SK-N-SH (cell line): ENCODE results near the gene MEOX1. TPM values are rescaled to one million over a fixed set of nuclear protein-coding genes. Genes with fewer than 3 reads are reported as not detected.

Source experiments
- CTCF ChIA-PET: fragments of 300-600, 350-600 bp; formaldehyde crosslinking; extraction: SDS; loops from one replicate; lab custom pipeline; 2021; lab: Yijun Ruan, JAX
- POLR2A ChIA-PET: fragments of 350-600 bp; sonication (Branson Sonifier 250); formaldehyde crosslinking; extraction: SDS; loops from one replicate; lab custom pipeline; 2020; ENCODE audit warnings: antibody characterized with exemption, inconsistent platforms; lab: Yijun Ruan, JAX
- DNase-seq: peaks from one replicate; pipeline ENCODE4 v3.0.0; 2012
- H2AFZ ChIP-seq: fragments of 200-600 bp; sonication (generic); 2 replicates; pipeline ENCODE4 v1.8.1; 2016; ENCODE audit warnings: antibody characterized with exemption, mild to moderate bottlenecking, low read depth
- H3F3A ChIP-seq: fragments of 200-600 bp; sonication (generic); replicated peaks from 2 replicates; pipeline ENCODE3; 2016; ENCODE audit warnings: antibody characterized with exemption, mild to moderate bottlenecking; ENCODE audit not compliant: insufficient read depth
- H3K27ac ChIP-seq, 2 experiments: fragments of 200-500 bp in 1 of 2; fragments of 200-600 bp in 1 of 2; sonication (Bioruptor generic) in 1 of 2; sonication (generic), shearing (Covaris generic) in 1 of 2; 2 replicates each; pipeline versions ENCODE4 v1.5.1 to v1.6.1; 2014 to 2016; ENCODE audit warnings: low read depth in 2 of 2, inconsistent platforms in 1 of 2, low read length in 1 of 2, mild to moderate bottlenecking in 1 of 2, mixed read lengths in 1 of 2
- H3K27me3 ChIP-seq: fragments of 200-600 bp; sonication (generic), shearing (Covaris generic); 2 replicates; pipeline ENCODE4 v1.6.1; 2016; ENCODE audit warnings: mixed run types; ENCODE audit not compliant: insufficient read depth
- H3K36me3 ChIP-seq, 2 experiments: fragments of 200-500 bp in 1 of 2; fragments of 200-600 bp in 1 of 2; sonication (Bioruptor generic) in 1 of 2; sonication (generic) in 1 of 2; replicated peaks in 1 of 2; 2 replicates each; pipeline versions ENCODE3 to v1.5.1; 2014 to 2016; ENCODE audit warnings: low read length in 1 of 2, mild to moderate bottlenecking in 1 of 2; ENCODE audit not compliant: insufficient read depth in 2 of 2, control insufficient read depth in 1 of 2
- H3K4me1 ChIP-seq, 2 experiments: fragments of 200-500 bp in 1 of 2; fragments of 200-600 bp in 1 of 2; sonication (Bioruptor generic) in 1 of 2; sonication (generic), shearing (Covaris generic) in 1 of 2; 2 replicates each; pipeline versions ENCODE4 v1.5.1 to v1.6.1; 2014 to 2016; ENCODE audit warnings: low read depth in 1 of 2, low read length in 1 of 2, mixed run types in 1 of 2; ENCODE audit not compliant: insufficient read depth in 2 of 2, control insufficient read depth in 1 of 2
- H3K4me2 ChIP-seq: fragments of 200-600 bp; sonication (generic), shearing (Covaris generic); 2 replicates; pipeline ENCODE4 v1.6.1; 2017; ENCODE audit warnings: mixed run types
- H3K4me3 ChIP-seq, 2 experiments: fragments of 200-500 bp in 1 of 2; fragments of 200-600 bp in 1 of 2; sonication (Bioruptor generic) in 1 of 2; sonication (generic), shearing (Covaris generic) in 1 of 2; 2 replicates each; pipeline versions ENCODE4 v1.5.1 to v1.8.1; 2014 to 2016; ENCODE audit warnings: low read depth in 2 of 2, inconsistent platforms in 1 of 2, low read length in 1 of 2, mild to moderate bottlenecking in 1 of 2, mixed read lengths in 1 of 2, moderate library complexity in 1 of 2
- H3K79me2 ChIP-seq: fragments of 200-600 bp; sonication (generic); 2 replicates; pipeline ENCODE4 v1.8.1; 2017; ENCODE audit warnings: mild to moderate bottlenecking; ENCODE audit not compliant: insufficient read depth
- H3K9ac ChIP-seq: fragments of 200-600 bp; sonication (generic); 2 replicates; pipeline ENCODE4 v1.6.1; 2017; ENCODE audit warnings: mixed run types
- H3K9me2 ChIP-seq: fragments of 200-600 bp; sonication (generic); 2 replicates; pipeline ENCODE4 v1.6.1; 2017; ENCODE audit warnings: mixed run types
- H3K9me3 ChIP-seq: fragments of 200-600 bp; sonication (generic); 2 replicates; pipeline ENCODE4 v1.6.1; 2017; ENCODE audit warnings: mixed run types, mild to moderate bottlenecking, moderate library complexity
- H4K20me1 ChIP-seq: fragments of 200-600 bp; sonication (generic); 2 replicates; pipeline ENCODE4 v1.6.1; 2017; ENCODE audit warnings: mild to moderate bottlenecking, mixed run types; ENCODE audit not compliant: insufficient read depth
- CHD2 ChIP-seq: fragments of 150-350 bp; IDR thresholded peaks from 2 replicates; pipeline ENCODE4 v1.6.1; 2018; ENCODE audit warnings: low read length; ENCODE audit not compliant: partially characterized antibody
- ELF1 ChIP-seq: IDR thresholded peaks from 2 replicates; pipeline ENCODE4 v1.4.0; 2012
- EZH2phosphoT487 ChIP-seq: fragments of 200-600 bp; sonication (generic); IDR thresholded peaks from 2 replicates; pipeline ENCODE4 v1.6.1; 2017; ENCODE audit warnings: low read depth, mixed run types, mild to moderate bottlenecking, antibody characterized with exemption, moderate library complexity, borderline replicate concordance
- FOXJ3 ChIP-seq: sonication (generic); formaldehyde crosslinking; IDR thresholded peaks from 2 replicates; pipeline ENCODE4 v1.5.1; 2020; ENCODE audit warnings: mild to moderate bottlenecking, missing genetic modification reagents
- FOXM1 ChIP-seq: IDR thresholded peaks from 2 replicates; pipeline ENCODE4 v1.4.0; 2012; ENCODE audit warnings: low read depth, mild to moderate bottlenecking
- GATA2 ChIP-seq: sonication (generic); formaldehyde crosslinking; IDR thresholded peaks from 2 replicates; pipeline ENCODE4 v1.5.0; 2020; ENCODE audit warnings: mild to moderate bottlenecking, missing genetic modification reagents
- IRF3 ChIP-seq: fragments of 150-350 bp; IDR thresholded peaks from 2 replicates; pipeline ENCODE4 v1.6.1; 2016; ENCODE audit warnings: mild to moderate bottlenecking, low read depth, low read length
- JUND ChIP-seq: IDR thresholded peaks from 2 replicates; pipeline ENCODE4 v1.4.0; 2012
- MEF2A ChIP-seq: IDR thresholded peaks from 2 replicates; pipeline ENCODE4 v1.4.0; 2012; ENCODE audit warnings: low read depth, borderline replicate concordance
- NFIC ChIP-seq: IDR thresholded peaks from 2 replicates; pipeline ENCODE4 v1.4.0; 2012; ENCODE audit warnings: borderline replicate concordance
- NRF1 ChIP-seq: IDR thresholded peaks from 2 replicates; pipeline ENCODE4 v1.6.1; 2012; ENCODE audit warnings: low read depth, mild to moderate bottlenecking, low read length
- PBX3 ChIP-seq: IDR thresholded peaks from 2 replicates; pipeline ENCODE4; 2012
- RAD21 ChIP-seq: IDR thresholded peaks from 2 replicates; pipeline ENCODE4 v1.6.1; 2012; ENCODE audit warnings: mild to moderate bottlenecking, low read length
- RCOR1 ChIP-seq: fragments of 150-350 bp; IDR thresholded peaks from 2 replicates; pipeline ENCODE4 v1.6.1; 2017; ENCODE audit warnings: antibody characterized with exemption, low read length
- RFX5 ChIP-seq: IDR thresholded peaks from 2 replicates; pipeline ENCODE4 v1.6.1; 2012; ENCODE audit warnings: mild to moderate bottlenecking, improper control_type of control experiment, low read length
- TAF1 ChIP-seq: IDR thresholded peaks from 2 replicates; pipeline ENCODE4 v1.6.1; 2012; ENCODE audit warnings: low read depth, mild to moderate bottlenecking, low read length, moderate library complexity, borderline replicate concordance
- TCF12 ChIP-seq: IDR thresholded peaks from 2 replicates; pipeline ENCODE4 v1.4.0; 2012
- TEAD4 ChIP-seq: IDR thresholded peaks from 2 replicates; pipeline ENCODE4 v1.4.0; 2012; ENCODE audit warnings: mild to moderate bottlenecking, borderline replicate concordance; ENCODE audit not compliant: insufficient read depth
- USF1 ChIP-seq: IDR thresholded peaks from 2 replicates; pipeline ENCODE4 v1.4.0; 2012; ENCODE audit warnings: low read depth, borderline replicate concordance
- USF2 ChIP-seq: fragments of 150-350 bp; IDR thresholded peaks from 2 replicates; pipeline ENCODE4 v1.6.1; 2017; ENCODE audit warnings: antibody characterized with exemption, low read length, low read depth, borderline replicate concordance
- ZBTB33 ChIP-seq: IDR thresholded peaks from 2 replicates; pipeline ENCODE4 v1.4.0; 2012; ENCODE audit warnings: low read depth, borderline replicate concordance
- WGBS: methylation state at CpG from one replicate; pipeline ENCODE4 v1.1.6; 2017; ENCODE audit warnings: low lambda C conversion rate; 5-methylcytosine and 5-hydroxymethylcytosine counted together
- polyA plus RNA-seq, 3 experiments: library from polyadenylated mRNA; depleted of rRNA; stranded (reverse); fragments of >200 nt; gene quantifications; 2 replicates each; pipeline ENCODE4 v1.2.3, GENCODE V29; 2012

MEOX1 gene
- polyA plus RNA-seq, 1 of the 3 experiments (the other 2 are of a cell fraction) = 0.05 TPM

- no peaks in the 10 kb centered on the region for H3F3A ChIP-seq
- WGBS = 82% methylated on average over 7 of the region's 8 CpGs
- no peak for DNase-seq
- H3K4me3 ChIP-seq = no peak overlapping the region
- no peaks in the 10 kb centered on the region for H3K9me3 ChIP-seq
- no peaks in the 10 kb centered on the region for H3K36me3 ChIP-seq
- no peak for TF ChIP-seq NFIC
- no peak for TF ChIP-seq EZH2phosphoT487
- no peak for TF ChIP-seq NRF1
- no peak for TF ChIP-seq RCOR1
- TF ChIP-seq FOXJ3 (CRISPR knock-in tag) = no peak
- TF ChIP-seq TCF12 = no peak
- no peak for TF ChIP-seq USF1
- no peak for TF ChIP-seq TAF1
- TF ChIP-seq JUND = no peak
- TF ChIP-seq PBX3 = no peak
- TF ChIP-seq ELF1 = no peak
- TF ChIP-seq, all 33 proteins: peak for 0
- H3K4me1 ChIP-seq = no peaks in the 10 kb centered on the region; a peak in 1 of 4 replicates
- no peak overlapping the region for H3K9ac ChIP-seq
- no peaks in the 10 kb centered on the region for H3K79me2 ChIP-seq
- H4K20me1 ChIP-seq = no peaks in the 10 kb centered on the region
- POLR2A ChIA-PET = no interaction called here
- H3K27ac ChIP-seq = no peak overlapping the region
- CTCF ChIA-PET = interaction anchor here (1.2 to 6.0 kb wide), 4 partner anchors 26 to 126 kb away, joined by 5 to 28 read pairs (median 7); no protein-coding TSS in a partner anchor
- H2AFZ ChIP-seq = no peak overlapping the region
- no peak overlapping the region for H3K4me2 ChIP-seq
- H3K9me2 ChIP-seq = no peaks in the 10 kb centered on the region
- no peaks in the 10 kb centered on the region for H3K27me3 ChIP-seq
Observed at GRCh38 chr17:43640491-43641252, 21.1 kb downstream of the MEOX1 start.

- no peaks in the 10 kb centered on the region for H3K79me2 ChIP-seq
- no peak overlapping the region for H3K4me3 ChIP-seq
- 73% methylated on average over 13 of the region's 13 CpGs for WGBS
- H3F3A ChIP-seq = no peaks in the 10 kb centered on the region
- no peak overlapping the region for H2AFZ ChIP-seq
- DNase-seq = no peak
- no peaks in the 10 kb centered on the region for H3K9me3 ChIP-seq
- H3K27me3 ChIP-seq = no peaks in the 10 kb centered on the region
- H4K20me1 ChIP-seq = no peaks in the 10 kb centered on the region
- no peaks in the 10 kb centered on the region for H3K9me2 ChIP-seq
- no peak overlapping the region for H3K27ac ChIP-seq
- no peaks in the 10 kb centered on the region for H3K36me3 ChIP-seq
- no peaks in the 10 kb centered on the region; a peak in 1 of 4 replicates for H3K4me1 ChIP-seq
- no peak overlapping the region for H3K4me2 ChIP-seq
- POLR2A ChIA-PET = interaction anchor here (0.5 kb wide), 1 partner anchor 50 kb away, joined by 3 read pairs; no protein-coding TSS in a partner anchor
- no peak overlapping the region for H3K9ac ChIP-seq
- CTCF ChIA-PET = interaction anchor here (1.9 to 6.0 kb wide), 2 partner anchors 61 to 123 kb away, joined by 5 to 28 read pairs; no protein-coding TSS in a partner anchor
- TF ChIP-seq ELF1 (no peak), FOXJ3 (CRISPR knock-in tag) (no peak), MEF2A (no peak), RFX5 (no peak), ZBTB33 (no peak), GATA2 (CRISPR knock-in tag) (no peak), USF2 (no peak), RAD21 (no peak), TEAD4 (no peak), CHD2 (no peak), TCF12 (no peak), IRF3 (no peak), FOXM1 (no peak)
Observed at GRCh38 chr17:43637563-43638323, 24.0 kb downstream of the MEOX1 start.
